ENCODE results near the gene ZBTB48. TPM values are rescaled to one million over a fixed set of nuclear protein-coding genes. Genes with fewer than 3 reads are reported as not detected.
A peak's percentile ranks its signal among the peaks of the same experiment; 100 is the strongest.
"Not testable (repeated sequence)": the region's sequence is repeated elsewhere in the genome, so short reads cannot be mapped to it uniquely, and the experiment has no call there.

Gene ZBTB48
- total RNA-seq, 1 experiment from 2014 or later = 12.8 TPM

DNA sequence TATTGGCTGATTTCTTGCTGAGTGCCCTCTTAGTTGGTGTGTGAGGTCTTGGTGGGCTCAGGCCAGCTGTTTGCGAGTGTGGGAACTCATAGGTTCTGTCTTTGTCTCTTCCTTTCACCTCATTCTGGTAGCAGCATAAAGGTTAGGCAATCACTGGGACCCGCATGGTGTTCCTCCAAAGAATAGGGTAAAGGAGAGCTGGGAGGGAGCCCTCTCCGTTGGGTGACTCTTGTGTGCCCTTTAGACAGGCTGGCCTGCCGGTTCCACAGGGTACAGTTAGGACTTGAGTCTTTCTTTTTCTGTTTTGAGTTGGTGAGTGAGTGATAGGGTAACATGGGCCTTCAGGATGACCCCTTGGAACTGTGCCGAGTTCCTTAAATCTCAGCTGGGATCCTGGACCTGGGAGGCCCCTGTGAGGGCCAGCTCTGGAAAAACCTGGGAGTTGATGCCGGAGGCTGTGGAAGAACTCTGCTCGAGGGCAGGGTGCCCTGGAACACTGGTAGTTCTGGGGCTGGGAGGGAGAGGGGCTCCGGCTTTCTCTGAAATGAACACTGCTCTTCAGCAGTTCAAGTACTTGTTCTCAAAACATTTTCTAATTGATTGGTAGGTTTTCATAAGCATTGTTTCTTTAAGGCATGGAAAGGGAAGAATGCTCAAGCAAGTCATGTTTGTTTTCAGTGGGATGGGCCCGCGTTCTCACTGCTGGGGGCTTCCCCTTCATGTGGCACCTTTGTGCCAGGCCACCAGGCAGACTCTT, 42.8 kb downstream of the ZBTB48 start:
- in situ Hi-C loops (cut with HindIII; ENCODE audit: low pct_unique_long_range_greater_than_20kb, low sequenced_read_pairs) = no loop called here
- no peak for DNase-seq (ENCODE audit: low read depth, low spot score)

DNA sequence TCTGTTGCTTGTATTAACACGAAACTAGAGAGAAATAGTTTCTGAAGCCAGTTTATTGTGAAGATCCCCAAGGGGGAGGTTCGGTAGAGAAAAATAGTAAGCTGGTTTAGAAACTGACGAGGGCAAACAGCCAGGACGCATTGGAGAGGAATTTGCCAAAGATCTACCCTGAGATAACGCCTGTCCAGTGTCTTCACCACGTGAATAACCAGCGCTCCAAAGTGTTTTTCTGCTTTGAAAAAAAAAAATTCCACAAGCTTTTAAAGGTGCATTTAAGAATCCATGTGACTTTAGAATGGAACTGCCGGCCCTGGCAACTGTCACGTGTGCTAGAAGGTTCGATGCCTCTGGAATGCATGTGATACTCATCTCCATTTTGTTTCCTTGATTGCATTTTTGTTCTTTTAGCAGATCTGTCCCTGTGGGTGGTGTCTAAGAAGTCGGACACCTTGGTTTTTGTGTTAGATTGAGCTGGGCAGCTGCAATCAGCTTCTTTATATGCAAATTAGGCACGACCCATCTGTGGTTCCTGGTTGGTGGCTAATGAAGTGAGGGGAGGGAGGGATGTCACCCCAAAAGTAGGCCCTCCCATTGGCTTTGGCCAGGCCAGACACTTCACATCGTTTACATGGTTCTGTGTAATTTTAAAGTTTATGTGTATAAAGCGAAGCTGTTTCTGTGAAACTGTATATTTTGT, 43.6 kb downstream of the ZBTB48 start:
- in situ Hi-C loops (cut with HindIII; ENCODE audit: low pct_unique_long_range_greater_than_20kb, low sequenced_read_pairs) = no loop called here
- no peak for DNase-seq (ENCODE audit: low read depth, low spot score)

DNA sequence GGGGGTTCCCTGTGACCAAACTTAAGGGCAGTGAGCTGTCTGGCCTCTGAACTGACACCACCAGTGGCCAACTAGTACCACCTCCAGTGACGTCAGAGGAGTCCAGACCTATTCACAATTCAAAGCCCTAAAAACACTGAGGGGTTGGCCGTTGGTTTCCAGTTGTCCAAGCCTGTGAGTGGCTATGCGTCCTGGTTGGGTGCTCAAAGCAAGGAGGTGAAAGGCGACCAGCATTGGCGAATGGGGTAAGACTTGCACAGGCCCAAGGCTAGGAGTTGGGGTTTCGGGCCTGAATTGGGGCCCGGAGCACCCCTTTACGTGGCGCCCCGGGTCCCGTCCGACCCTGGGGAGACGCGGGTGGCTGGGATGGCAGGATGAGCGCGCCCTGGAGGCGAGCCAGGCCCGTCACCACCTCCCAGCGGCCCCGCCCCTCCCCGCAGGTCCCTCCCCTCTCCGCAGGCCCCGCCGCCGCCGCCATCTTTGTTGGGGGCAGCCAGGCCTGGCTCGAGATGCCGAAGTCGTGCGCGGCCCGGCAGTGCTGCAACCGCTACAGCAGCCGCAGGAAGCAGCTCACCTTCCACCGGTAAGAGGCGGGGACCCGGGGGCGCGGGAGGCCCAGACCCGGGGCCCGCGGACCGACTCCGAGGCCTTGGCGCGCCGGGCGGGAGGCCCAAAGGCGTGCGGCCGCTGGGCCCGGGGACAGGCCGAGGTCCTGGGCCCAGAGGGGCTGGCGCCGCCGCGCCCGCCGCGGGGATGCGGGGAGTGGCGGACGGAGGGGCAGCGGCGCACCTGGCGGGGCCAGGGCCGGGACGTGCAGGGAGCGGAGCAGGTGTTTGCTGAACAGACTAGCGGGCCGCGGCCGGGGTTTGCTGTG, 45.2 kb downstream of the ZBTB48 start, which contains the start of gene THAP3:
Gene THAP3, plus strand, starts transcription at position 159 of the 874 bp plus-strand sequence. Its CDS starts 351 bp downstream, at position 510.
- in situ Hi-C loops (cut with HindIII; ENCODE audit: low pct_unique_long_range_greater_than_20kb, low sequenced_read_pairs) = no loop called here
- peak; percentile 93 for DNase-seq (ENCODE audit: low read depth, low spot score)

DNA sequence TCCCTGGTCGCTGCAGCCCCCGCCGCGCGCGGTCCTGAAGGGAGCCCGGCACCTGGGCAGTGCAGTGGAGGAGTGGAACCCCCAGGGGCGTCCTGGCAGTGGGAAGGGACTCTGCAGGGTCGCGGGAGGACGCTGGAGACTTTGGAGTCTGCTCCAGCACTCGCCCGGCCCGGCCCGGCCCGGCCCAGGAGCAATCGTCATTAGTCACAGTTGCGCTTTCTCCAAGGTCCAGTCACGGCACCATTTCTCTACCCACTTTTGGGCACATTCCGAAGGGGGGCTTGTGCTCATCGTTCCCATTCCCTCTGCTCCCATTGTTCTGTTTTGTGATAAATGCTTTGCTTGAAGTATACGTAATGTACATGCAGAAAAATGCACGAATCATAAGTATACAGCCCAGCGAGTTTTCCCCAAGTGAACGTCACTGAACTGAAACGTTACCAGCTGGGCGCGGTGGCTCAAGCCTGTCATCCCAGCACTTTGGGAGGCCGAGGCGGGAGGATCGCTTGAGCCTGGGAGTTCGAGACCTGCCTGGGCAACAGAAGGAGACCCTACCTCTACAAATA, 45.9 kb downstream of the ZBTB48 start:
- peak; percentile 34 for DNase-seq (ENCODE audit: low read depth, low spot score)
- in situ Hi-C loops (cut with HindIII; ENCODE audit: low pct_unique_long_range_greater_than_20kb, low sequenced_read_pairs) = no loop called here

DNA sequence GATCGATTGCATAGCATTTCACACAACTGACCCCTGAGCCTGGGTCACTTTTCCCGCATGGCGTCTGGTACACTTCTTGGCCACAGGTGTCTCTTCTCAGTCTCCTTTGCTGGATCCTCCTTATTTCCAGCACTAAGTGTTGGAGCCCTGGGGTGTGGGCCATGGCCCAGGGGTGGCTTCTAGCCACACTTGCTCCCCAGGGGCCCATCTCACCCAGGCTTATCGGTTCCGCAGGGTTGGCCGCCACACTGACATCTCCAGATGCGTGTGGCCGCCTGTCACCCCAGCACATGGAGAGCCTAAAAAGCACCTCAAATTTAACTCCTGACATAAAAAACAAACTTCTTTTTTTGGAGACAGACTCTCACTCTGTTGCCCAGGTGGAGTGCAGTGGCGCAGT, 47.2 kb downstream of the ZBTB48 start:
- in situ Hi-C loops (cut with HindIII; ENCODE audit: low pct_unique_long_range_greater_than_20kb, low sequenced_read_pairs) = no loop called here

DNA sequence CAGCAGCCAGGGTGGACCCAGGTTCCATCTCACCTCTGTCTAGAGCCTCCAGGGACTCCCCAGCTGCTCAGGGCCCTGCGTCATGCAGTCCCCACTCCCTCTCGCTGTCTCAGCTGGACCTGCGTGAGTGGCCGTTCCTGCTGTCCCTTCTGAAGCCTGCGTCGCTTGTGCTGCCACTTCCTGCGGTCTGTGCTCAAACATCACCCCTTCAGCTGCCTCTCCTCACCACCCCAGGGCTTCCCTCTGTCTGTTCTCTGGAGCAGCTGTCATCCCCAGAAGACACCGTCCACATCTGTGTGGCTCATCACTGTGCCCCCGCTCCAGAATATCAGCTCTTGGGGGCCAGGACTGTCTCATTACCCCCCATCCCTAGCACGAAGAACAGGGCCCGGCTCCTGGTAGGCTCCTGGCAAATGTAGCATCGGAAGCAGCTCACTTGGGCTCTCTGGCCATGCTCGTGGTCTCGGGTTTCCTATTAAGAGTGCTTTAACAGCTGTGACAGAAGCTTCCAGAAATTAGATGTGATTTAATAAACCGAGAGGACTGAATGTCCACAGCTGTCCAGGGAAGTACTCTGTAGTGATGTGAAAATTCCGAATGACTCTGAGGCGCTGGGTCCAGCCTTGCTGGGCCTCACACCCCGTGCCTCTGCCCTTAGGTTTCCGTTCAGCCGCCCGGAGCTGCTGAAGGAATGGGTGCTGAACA, 48.2 kb downstream of the ZBTB48 start:
- DNase-seq (ENCODE audit: low read depth, low spot score) = no peak
- in situ Hi-C loops (cut with HindIII; ENCODE audit: low pct_unique_long_range_greater_than_20kb, low sequenced_read_pairs) = no loop called here

More for the DNA sequence above, 47.2 kb downstream of the ZBTB48 start:
- DNase-seq (ENCODE audit: low read depth, low spot score) = no peak

DNA sequence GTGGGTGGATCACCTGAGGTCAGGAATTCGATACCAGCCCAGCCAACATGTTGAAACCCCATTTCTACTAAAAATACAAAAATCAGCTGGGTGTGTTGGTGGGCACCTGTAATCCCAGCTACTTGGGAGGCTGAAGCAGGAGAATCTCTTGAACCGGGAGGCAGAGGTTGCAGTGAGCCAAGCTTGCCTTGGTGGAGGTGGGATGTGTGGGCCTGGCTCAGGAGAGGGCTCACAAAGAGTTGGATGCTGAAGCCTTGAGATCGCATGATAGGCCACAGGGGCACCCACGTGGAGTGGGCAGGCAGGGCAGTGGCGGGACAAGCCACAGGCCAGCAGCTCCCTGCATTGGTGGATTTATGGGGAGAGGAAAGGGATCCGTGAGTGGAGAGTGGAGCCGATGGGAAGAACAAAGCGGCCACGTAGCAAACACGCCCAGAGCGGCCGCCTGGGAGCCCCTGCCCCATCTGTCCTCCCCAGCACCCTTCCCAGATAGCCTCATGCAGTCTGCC, 49.2 kb downstream of the ZBTB48 start:
- in situ Hi-C loops (cut with HindIII; ENCODE audit: low pct_unique_long_range_greater_than_20kb, low sequenced_read_pairs) = no loop called here
- no peak for DNase-seq (ENCODE audit: low read depth, low spot score)

DNA sequence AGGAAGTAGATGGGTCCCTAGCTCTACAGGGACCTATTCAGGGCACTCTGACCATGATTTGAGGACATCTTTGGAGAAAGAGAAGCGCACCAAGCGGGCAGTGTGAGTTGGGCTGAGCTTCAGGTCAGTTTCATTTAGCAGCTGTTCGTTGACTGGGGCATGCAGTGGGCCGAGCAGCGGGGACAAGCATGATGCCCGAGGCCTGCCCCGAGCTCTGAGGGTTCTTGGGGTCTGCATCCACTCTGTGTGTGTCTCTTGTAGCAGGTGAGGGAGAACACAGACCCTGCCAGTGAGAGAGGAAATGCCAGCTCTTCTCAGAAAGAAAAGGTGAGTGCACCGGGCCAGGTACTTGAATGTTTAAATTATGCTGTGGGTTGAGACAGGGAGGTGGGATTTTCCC, 50.2 kb downstream of the ZBTB48 start:
- DNase-seq (ENCODE audit: low read depth, low spot score) = no peak
- in situ Hi-C loops (cut with HindIII; ENCODE audit: low pct_unique_long_range_greater_than_20kb, low sequenced_read_pairs) = no loop called here

DNA sequence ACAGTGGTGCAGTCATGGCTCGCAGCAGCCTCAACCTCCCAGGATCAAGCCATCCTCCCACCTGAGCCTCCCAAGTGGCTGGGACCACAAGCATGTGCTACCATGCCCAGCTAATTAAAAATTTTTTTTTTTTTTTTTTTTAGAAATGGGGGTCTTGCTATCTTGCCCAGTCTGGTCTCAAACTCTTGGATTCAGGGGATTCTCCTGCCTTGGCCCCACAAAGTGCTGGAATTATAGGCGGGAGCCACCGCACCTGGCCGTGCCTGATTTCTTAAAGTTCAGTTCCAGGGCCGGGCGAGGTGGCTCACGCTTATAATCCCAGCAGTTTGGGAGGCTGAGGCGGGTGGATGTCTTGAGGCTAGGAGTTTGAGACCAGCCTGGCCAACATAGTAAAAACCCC, 51.3 kb downstream of the ZBTB48 start:
- in situ Hi-C loops (cut with HindIII; ENCODE audit: low pct_unique_long_range_greater_than_20kb, low sequenced_read_pairs) = no loop called here
- no peak for DNase-seq (ENCODE audit: low read depth, low spot score)

DNA sequence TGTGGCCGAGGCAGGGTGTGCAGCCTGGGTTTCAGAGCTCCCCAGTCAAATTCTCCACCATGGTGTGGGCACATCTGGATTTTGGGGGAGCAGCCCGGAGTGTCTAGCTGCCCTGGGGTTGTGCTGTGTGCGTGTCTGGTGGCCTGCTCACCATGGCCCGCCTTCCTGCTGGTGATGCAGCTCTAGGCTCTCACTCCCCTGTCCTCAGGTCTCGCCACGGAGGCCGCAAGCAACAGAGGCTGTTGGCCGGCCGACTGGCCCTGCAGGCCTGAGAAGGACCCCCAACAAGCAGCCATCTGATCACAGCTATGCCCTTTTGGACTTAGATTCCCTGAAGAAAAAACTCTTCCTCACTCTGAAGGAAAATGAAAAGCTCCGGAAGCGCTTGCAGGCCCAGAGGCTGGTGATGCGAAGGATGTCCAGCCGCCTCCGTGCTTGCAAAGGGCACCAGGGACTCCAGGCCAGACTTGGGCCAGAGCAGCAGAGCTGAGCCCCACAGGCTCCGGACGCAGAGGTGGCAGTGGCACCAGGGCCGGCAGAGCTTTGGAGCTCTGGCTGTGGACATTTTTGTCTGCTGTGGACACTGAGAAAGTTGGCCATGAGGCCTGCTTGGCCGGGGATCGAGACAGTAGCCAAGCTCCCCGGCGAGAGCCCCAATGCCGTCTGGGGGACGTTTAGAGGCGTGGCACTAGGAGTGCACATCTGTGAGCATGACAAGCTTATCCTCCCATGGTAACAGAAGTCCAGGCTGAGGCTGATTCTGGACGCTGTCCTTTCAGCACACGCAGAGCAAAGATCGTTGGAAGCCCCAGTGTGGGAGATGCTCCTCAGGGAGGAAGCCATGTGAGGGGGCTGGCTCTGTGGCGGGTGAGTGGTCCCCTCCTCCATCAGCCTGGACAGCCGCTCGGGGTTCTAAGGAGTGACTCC, 53.1 kb downstream of the ZBTB48 start:
- in situ Hi-C loops (cut with HindIII; ENCODE audit: low pct_unique_long_range_greater_than_20kb, low sequenced_read_pairs) = no loop called here
- DNase-seq (ENCODE audit: low read depth, low spot score) = no peak

DNA sequence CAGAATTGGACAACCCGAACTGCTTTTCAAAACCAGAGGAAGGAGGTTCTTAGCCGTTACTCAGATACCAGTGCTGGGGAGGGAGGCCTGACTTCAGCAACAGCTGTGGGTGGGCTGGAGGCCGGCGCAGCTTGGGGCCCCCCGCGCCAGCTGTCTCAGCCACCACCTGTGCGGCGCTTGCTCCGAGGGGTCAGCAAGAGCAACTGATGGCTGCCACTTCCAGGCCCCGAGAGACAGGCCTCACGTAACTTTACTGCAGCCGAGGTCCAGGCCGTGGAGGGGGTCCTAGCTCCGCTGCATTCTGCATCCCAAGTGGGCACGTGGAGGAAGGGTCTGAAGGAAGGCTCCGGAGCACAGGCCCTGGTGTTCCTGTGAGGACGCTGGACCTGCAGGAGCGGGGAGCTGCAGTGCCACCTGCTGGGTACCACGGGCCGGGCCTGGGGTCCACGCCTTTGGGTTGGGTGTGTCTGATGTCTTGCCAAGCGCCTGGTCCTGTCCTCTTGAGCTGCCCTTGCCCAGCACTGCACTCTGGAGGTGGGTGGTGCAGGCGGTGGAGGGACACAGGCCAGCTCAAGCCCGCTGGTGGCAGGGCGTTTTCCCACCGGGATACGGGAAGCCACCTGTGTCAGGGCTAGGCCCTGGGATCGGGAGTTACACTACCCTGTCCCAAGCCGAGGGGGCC, 54.7 kb downstream of the ZBTB48 start:
- peak; percentile 50 for DNase-seq (ENCODE audit: low read depth, low spot score)
- in situ Hi-C loops (cut with HindIII; ENCODE audit: low pct_unique_long_range_greater_than_20kb, low sequenced_read_pairs) = no loop called here

DNA sequence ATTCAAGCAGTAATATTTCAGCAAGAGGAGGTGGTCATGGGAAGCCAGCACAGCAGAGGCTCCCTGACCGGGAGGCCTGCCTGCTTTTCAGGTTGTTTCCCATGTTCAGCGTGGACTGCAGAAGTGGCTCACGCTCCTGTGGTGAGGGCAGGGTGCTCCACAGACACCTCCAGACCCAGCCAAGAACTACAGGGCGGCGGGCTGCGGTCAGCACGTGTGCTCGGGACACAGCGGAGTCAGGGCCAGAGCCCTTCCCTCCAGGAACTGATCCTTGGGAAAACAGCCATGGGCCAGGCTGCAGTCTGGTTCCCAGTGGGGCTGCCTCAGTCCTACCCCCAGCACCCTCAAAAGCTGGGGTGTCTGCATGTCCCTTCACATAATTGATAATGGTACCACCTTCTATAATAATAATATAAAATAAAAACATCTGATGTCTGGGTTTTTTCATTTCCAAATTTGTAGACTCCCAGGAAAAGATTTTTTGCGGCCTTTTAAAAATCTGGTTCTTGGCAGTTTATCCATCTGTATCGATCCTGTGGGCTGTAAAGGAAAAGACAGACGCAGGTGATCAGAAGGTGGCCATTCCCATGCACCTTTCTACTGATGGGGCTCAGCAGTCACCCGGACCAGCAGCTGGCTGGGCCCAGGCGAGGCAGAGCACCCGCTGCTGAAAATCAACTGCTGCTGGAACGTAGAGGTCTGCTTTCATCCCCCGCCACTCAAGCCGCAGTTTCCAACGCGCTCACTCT, 55.5 kb downstream of the ZBTB48 start:
- in situ Hi-C loops (cut with HindIII; ENCODE audit: low pct_unique_long_range_greater_than_20kb, low sequenced_read_pairs) = no loop called here
- no peak for DNase-seq (ENCODE audit: low read depth, low spot score)

DNA sequence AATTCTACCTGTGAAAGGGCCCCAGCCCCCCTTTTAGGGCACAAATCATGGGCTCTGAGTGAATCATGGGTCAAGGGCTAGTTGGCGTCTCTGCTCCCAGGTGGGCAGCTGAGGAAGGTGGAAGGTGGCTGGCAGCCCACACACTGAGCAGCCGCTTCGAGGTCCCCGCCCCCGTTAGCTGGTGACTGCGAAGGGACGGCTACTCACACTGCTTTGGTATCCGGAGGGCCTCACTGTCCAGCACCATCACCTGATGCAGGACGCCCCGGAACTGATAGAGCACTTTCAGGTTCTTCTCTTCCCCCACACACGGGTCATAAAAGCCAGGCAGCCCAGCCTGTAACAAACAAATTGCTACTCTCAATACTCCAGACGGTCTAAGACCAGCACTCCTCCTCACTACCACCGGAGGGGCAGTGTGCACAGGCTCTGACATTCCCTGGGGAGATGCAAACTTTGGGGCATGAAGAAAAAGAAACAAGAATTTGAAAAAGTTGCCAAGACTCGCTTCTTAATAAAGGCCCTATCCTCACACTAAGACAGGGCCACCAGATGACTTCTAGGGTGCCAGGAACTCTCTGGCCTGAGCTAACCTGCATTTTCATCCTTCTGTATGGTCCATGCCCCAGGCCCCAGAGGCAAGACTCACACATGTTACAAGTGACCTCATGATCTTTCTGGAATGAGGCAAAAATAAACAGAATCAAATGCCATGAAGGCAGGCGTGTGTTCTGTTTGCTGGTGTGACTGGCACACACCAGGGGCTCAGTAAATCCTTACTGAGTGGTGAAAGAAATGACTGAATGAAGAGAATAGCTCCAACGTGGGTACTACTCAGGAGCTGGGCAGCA, 56.3 kb downstream of the ZBTB48 start:
- in situ Hi-C loops (cut with HindIII; ENCODE audit: low pct_unique_long_range_greater_than_20kb, low sequenced_read_pairs) = no loop called here
- no peak for DNase-seq (ENCODE audit: low read depth, low spot score)

DNA sequence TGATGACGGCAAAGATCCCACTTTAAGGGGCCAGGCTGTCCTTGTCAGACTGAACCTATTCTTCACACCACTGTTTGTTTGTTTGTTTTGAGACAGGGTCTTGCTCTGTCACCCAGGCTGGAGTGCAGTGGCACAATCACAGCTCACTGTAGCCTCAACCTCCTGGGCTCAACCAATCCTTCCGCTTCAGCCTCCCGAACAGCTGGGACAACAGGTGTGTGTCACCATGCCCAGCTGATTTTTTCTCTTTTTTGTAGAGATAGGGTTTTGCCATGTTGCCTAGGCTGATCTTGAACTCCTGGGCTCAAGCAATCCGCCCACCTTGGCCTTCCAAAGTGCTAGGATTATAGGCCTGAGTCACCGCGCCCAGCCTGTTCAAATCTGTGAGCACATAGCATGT, 57.0 kb downstream of the ZBTB48 start:
- DNase-seq (ENCODE audit: low read depth, low spot score); in situ Hi-C loops (cut with HindIII; ENCODE audit: low pct_unique_long_range_greater_than_20kb, low sequenced_read_pairs): not testable (repeated sequence)

All from SK-MEL-5 (cell line).